ENCODE data around the gene ZNF785.
A peak's percentile ranks its signal among the peaks of the same experiment; 100 is the strongest.

The ZNF785 gene

DNA sequence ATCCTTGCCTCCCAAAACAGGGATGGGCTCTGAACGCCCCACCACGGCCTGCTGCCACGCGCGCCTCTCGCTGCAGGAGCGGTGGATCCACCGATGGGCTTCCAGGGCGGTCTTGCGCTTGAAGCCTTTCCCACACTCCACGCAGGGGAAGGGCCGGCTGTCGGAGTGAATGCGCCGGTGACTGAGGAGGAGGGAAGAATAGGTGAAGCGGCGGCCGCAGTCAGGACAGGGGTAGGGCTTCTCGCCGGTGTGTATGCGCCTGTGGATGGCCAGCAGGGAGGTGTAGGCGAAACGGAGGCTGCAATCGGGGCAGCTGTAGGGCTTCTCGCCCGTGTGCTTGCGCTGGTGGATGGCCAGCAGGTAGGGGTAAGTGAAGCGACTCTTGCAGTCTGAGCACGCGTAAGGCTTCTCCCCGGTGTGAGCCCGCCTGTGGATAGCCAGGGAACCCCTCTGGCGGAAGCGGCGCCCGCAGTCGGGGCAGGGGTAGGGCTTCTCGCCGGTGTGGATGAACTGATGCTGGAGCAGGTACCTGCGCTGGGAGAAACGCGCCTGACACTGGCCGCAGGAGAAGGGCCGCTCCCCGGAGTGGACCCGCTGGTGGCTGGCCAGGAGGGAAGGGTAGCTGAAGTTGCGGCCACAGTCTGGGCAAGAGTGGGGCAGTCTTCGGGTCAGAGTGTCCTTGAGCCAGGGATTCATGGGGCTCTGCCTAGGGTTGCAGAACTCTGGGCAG lies 2.7 kb downstream of the ZNF785 start:
- Mint-ChIP-seq H3K4me1 (ENCODE audit: low read depth) (peaks cover 38% of the 10 kb centered on the region), H3K9me3 (no peaks in the 10 kb centered on the region), H3K27ac (no peak overlapping the region), H3K4me3 (no peak overlapping the region), H3K27me3 (no peaks in the 10 kb centered on the region), H3K36me3 (ENCODE audit: low read depth) (peaks cover 78% of the 10 kb centered on the region)
- no peak for DNase-seq

DNA sequence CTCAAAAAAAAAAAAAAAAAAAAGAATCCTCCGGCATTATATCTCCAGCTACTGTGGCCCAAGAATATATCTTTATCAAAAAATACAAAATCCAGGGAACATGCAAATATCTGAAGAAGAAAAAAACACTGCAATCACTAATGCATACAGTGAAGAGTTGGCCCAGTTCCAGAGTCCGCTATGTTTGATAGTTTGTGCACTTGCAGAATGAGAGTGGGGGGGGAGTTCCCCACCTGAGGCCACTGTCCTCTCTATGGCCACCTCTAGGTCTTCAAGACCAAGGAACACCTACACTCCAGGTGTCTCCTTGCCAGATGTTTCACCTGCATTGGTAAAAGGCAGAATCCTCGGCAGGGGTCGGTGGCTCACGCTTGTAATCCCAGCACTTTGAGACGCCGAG lies 4.0 kb downstream of the ZNF785 start:
- Mint-ChIP-seq H3K27ac (no peak overlapping the region), H3K4me3 (no peak overlapping the region), H3K27me3 (no peaks in the 10 kb centered on the region), H3K4me1 (ENCODE audit: low read depth) (peaks cover 27% of the 10 kb centered on the region), H3K36me3 (ENCODE audit: low read depth) (peaks cover 69% of the 10 kb centered on the region), H3K9me3 (no peaks in the 10 kb centered on the region)
- DNase-seq, result no peak

DNA sequence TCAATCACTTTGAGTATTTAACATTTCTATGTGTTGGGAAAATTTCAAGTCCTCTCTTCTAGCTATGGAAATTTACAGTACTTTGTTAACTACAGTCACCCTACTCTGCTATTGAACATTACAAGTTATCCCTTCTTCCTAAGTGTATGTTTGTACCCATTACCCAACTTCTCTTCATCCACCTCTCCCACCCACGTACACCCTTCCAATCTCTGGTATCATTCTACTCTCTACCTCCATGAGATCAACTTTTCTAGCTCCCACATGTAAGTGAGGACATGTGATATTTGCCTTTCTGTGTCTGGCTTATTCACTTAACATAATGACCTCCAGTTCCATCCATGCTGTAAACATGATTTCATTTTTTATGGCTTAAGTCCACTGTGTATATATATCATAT lies 10.8 kb downstream of the ZNF785 start:
- H3K4me3 Mint-ChIP-seq, result no peak overlapping the region
- H3K27me3 Mint-ChIP-seq, result no peaks in the 10 kb centered on the region
- no peaks in the 10 kb centered on the region for H3K9me3 Mint-ChIP-seq
- H3K4me1 Mint-ChIP-seq (ENCODE audit: low read depth), result peaks cover 35% of the 10 kb centered on the region
- no peak overlapping the region for H3K27ac Mint-ChIP-seq
- peaks cover 30% of the 10 kb centered on the region for H3K36me3 Mint-ChIP-seq (ENCODE audit: low read depth)
- DNase-seq, result no peak

DNA sequence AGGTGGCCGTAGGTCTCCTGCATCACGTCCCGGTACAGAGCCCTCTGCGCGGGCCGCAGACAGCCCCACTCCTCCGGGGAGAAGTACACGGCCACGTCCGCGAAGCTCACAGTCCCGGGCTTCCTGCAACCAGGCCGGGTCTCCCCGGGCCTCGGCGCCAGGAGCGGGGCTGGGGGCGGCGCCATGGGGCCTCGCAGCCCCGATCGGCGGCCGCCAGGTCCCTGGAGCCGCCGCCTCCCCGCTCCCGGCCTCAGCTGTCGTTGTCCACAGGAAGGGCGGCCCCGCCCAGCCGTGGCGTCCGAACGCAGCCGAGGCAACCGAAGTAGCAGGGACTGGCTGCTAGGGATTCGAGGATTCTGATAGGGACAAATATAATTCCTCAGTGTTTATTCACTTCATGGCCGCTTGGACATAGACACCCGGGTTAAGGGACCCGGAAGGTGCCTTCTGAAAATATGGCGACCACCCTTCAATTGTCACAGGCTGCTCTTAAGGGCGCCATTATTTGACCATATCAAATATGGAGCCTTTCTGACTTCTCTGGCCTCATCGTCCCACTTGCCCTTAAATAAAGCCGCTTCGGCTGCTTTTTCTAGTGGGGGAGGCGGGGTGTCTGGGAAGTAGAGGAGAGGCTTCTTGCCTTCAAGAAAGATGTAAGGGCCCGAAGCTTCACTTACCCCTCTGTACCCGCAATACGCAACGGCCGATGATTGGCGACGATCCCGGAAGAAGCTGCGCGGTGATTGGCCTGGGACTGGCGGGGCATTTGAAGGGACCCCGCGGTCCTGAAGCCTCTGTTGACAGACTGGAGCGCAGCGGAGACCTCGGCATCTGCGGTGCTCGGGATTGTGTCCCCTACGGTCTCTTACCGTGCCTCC lies 13.8 kb downstream of the ZNF785 start, which contains the start of gene ZNF688:
Gene ZNF688 (minus strand): TSS at position 270 of the 878 bp plus-strand sequence. CDS start 85 bp downstream, at position 185.
- Mint-ChIP-seq H3K27me3 (no peaks in the 10 kb centered on the region), H3K9me3 (no peaks in the 10 kb centered on the region), H3K36me3 (ENCODE audit: low read depth) (peaks cover 9% of the 10 kb centered on the region), H3K27ac (peak within 1 kb of the TSS; percentile 91), H3K4me3 (peak within 1 kb of the TSS; percentile 89), H3K4me1 (ENCODE audit: low read depth) (peaks cover 63% of the 10 kb centered on the region)
- DNase-seq, result peak; percentile 91

DNA sequence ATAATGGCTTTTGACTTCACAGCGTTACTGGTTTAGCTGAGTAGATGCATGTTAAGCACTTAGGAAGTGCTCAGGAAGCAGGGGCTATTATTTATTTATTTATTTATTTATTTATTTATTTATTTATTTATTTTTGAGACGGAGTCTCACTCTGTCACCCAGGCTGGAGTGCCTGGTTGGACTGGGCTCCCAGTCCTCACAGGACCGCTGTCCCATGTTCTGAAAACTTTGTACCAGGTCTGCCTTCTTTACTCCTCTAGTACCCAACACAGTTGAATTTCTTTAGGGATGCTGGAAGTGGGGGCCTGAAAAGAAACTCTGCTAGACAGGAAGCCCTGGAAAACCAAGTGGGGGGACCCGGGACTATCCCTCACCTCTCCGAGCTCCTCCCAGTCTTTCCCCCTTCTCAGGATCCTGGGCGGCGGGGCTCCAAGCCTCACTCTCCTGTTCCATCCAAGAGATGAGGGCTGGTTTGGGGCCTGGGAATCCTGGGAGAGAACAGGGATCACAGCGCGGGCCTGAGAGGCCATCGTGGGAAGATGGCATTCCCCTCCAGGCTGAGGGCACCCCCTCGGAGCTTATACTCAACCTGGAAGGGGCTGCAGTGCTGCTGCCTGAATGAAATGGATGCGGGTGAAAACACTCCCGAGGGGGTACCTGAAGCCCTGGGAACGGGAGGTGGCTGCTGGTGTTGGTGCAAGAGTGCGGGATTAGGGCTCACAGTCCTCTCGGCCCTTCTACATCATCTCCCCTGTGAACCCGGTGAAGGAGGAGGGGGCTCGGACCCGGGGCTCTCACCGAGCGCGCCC lies 14.7 kb downstream of the ZNF785 start:
- H3K4me1 Mint-ChIP-seq (ENCODE audit: low read depth), result peaks cover 66% of the 10 kb centered on the region
- H3K27ac Mint-ChIP-seq, result peak overlapping the region; percentile 91
- H3K36me3 Mint-ChIP-seq (ENCODE audit: low read depth), result peaks cover 9% of the 10 kb centered on the region
- H3K4me3 Mint-ChIP-seq, result peak overlapping the region; percentile 89
- no peaks in the 10 kb centered on the region for H3K9me3 Mint-ChIP-seq
- H3K27me3 Mint-ChIP-seq, result no peaks in the 10 kb centered on the region
- no peak for DNase-seq

DNA sequence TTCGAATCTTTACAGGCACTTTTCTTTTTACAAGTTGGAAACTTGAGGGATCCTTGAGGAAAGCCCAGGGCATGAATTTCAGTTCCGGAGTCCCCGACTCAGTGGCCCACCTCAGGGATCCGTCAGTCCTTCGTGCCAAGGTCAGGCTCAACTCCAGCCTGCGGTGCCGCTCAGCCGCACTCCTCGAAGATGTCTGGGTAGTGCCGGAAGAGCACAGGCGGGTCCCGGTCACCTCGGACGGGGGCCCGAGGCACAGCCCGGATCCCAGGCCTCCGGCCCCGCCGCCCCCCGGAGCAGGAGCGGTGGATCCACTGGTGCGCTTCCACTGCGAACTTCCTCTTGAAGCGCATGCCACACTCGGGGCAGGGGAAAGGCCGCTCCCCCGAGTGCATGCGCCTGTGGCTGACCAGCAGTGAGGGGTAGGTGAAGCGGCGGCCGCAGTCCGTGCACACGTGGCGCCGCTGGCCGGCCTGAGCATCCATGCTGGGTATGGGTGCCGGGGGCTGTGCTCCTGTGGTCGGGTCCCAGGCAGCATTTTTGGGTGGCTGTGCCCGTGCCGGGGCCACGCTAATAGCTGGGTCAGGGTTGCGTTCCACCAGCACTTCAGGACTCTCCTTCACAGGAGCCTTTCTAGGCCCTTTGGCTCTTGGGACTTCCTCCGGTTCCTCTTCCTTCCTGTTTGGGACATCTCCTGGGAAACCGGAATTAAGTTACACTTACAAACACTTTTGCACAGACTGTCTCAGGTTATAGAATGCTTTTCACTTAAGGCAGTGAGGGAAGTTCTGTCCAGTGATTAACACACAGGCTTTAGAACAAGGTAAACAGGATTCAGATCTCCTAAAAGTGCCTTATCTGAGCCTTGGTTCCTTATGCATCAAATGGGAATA lies 15.5 kb downstream of the ZNF785 start:
- DNase-seq, result no peak
- Mint-ChIP-seq H3K27ac (peak overlapping the region; percentile 71), H3K36me3 (ENCODE audit: low read depth) (peaks cover 9% of the 10 kb centered on the region), H3K4me3 (peak overlapping the region; percentile 12), H3K27me3 (no peaks in the 10 kb centered on the region), H3K4me1 (ENCODE audit: low read depth) (peaks cover 58% of the 10 kb centered on the region), H3K9me3 (no peaks in the 10 kb centered on the region)

DNA sequence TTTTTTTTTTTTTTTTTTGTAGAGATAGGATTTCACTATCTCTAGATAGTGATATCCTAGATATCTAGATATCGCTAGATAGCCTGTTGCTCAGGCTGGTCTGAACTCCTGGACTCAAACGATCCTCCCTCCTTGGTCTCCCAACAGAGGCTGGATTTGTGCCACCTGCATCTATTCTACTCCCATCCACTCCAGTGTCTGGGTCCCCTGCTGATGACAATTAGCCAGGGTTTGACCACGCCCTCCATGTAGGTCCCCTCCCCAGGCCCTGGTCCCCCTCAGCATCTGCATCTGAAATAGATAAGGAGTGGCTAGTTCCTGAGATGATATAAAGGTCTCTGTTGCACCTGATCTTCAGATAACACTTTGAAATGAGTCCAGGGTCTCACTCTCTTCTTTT lies 16.2 kb downstream of the ZNF785 start:
- H3K4me1 Mint-ChIP-seq (ENCODE audit: low read depth), result peaks cover 53% of the 10 kb centered on the region
- no peaks in the 10 kb centered on the region for H3K9me3 Mint-ChIP-seq
- peak overlapping the region; percentile 99 for H3K27ac Mint-ChIP-seq
- no peaks in the 10 kb centered on the region for H3K27me3 Mint-ChIP-seq
- peaks cover 9% of the 10 kb centered on the region for H3K36me3 Mint-ChIP-seq (ENCODE audit: low read depth)
- H3K4me3 Mint-ChIP-seq, result no peak overlapping the region
- no peak for DNase-seq

DNA sequence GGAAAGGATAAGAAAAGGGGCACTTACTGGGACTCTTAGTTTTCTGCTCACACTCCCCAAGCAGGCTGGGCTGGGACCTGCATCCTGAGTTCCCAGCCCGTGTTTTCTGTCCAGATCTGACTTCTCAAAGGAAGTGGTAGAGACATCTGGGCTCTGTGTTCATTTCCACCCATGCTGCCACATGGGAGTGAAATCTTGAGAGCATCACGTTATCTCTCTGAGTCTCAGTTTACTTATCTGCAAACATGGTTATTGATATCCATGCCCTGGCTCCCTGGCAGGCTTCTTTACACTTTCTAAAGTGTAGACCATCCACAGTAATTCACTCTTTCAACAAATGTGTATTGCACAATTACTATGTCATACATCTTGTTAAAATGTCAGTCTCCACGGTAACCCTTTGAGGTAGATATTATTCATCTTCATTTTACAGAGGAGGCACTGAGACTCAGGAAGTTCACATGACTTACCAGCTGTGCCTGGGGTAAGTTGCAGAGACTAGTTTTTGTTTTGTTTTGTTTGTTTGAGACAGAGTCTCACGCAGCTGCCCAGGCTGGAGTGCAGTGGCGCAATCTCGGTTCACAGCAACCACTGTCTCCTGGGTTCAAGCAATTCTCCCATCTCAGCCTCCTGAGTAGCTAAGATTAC lies 17.4 kb downstream of the ZNF785 start:
- Mint-ChIP-seq H3K4me1 (ENCODE audit: low read depth) (peaks cover 49% of the 10 kb centered on the region), H3K27me3 (no peaks in the 10 kb centered on the region), H3K27ac (peak overlapping the region; percentile 99), H3K36me3 (ENCODE audit: low read depth) (peaks cover 9% of the 10 kb centered on the region), H3K9me3 (no peaks in the 10 kb centered on the region), H3K4me3 (peak overlapping the region; percentile 67)
- DNase-seq, result peak; percentile 53

DNA sequence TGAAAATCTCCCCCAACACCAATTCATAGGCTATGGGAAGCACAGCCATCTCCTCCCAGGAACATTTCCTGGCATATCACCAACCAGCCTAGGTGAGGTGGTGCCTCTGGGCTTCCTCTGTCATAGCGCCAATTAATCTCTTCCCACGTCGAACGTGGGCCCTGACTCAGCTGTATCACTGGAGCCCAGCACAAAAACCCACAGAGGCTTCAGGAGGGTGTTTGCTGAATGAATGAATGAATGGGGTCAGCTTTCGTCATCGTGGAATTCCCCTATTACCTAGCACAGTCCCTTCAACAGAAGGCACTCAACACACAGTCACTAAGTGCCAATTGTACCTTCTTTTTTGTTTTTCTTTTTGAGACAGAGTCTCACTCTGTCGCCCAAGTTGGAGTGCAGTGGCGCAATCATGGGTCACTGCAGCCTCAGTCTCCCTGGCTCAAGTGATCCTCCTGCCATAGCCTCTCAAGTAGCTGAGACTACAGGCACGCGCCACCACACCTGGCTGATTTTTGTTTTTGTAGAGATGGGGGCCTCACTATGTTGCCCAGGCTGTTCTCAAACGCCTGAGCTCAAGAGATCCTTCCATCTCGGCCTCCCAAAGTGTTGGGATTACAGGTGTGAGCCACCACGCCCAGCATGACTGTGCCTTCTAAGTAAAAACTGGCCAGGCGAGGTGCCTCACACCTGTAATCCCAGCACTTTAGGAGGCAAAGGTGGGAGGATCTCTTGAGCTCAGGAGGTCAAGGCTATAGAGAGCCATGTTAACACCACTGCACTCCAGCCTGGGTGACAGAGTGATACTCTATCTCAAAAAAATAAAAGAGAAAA lies 18.1 kb downstream of the ZNF785 start:
- Mint-ChIP-seq H3K4me1 (ENCODE audit: low read depth) (peaks cover 48% of the 10 kb centered on the region), H3K36me3 (ENCODE audit: low read depth) (peaks cover 9% of the 10 kb centered on the region), H3K9me3 (no peaks in the 10 kb centered on the region), H3K27ac (peak overlapping the region; percentile 99), H3K4me3 (peak overlapping the region; percentile 67), H3K27me3 (no peaks in the 10 kb centered on the region)
- DNase-seq, result peak; percentile 67

DNA sequence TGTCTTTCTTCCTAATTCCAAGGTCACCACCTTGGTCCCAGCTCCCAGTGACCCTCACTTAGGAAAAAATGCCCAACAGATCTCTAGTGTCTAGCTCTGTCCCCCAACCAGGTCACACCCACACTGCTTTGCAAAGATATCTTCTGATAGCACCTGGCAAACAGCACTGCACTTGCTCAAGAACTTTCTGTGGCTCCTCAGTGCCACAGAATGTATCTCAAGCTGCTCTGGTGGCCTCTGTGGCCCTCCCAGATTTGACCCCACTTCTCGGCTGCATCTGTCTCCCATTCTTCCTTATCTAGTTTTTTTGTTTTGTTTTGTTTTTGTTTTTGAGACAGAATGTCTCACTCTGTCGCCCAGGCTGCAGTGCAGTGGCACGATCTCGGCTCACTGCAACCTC lies 19.0 kb downstream of the ZNF785 start:
- peak overlapping the region; percentile 99 for H3K27ac Mint-ChIP-seq
- no peaks in the 10 kb centered on the region for H3K27me3 Mint-ChIP-seq
- H3K4me3 Mint-ChIP-seq, result no peak overlapping the region
- H3K4me1 Mint-ChIP-seq (ENCODE audit: low read depth), result peaks cover 47% of the 10 kb centered on the region
- peaks cover 4% of the 10 kb centered on the region for H3K36me3 Mint-ChIP-seq (ENCODE audit: low read depth)
- no peaks in the 10 kb centered on the region for H3K9me3 Mint-ChIP-seq
- no peak for DNase-seq

DNA sequence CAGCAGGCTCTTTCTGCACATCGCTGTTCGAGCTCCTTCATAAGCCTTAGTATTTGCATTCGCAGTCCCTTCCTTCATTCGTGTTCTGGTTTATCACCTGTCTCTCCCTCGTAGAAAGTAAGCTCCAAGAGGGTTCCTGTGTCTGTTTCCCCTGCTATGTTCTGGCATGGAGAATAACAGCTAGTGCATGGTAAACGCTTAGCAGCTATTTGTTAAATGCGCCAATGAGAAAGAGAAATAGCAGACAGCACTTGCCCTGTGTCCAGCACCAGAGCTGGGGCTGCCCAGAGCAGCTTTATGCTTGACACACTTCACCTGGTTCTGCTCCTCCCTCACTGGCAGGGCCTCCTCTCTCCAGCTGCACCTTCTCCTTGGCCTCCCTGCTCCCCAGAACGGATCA lies 19.5 kb downstream of the ZNF785 start:
- no peak overlapping the region for H3K4me3 Mint-ChIP-seq
- H3K4me1 Mint-ChIP-seq (ENCODE audit: low read depth), result peaks cover 49% of the 10 kb centered on the region
- DNase-seq, result no peak
- no peaks in the 10 kb centered on the region for H3K9me3 Mint-ChIP-seq
- H3K27ac Mint-ChIP-seq, result peak overlapping the region; percentile 99
- peaks cover under 1% of the 10 kb centered on the region for H3K36me3 Mint-ChIP-seq (ENCODE audit: low read depth)
- H3K27me3 Mint-ChIP-seq, result no peaks in the 10 kb centered on the region

DNA sequence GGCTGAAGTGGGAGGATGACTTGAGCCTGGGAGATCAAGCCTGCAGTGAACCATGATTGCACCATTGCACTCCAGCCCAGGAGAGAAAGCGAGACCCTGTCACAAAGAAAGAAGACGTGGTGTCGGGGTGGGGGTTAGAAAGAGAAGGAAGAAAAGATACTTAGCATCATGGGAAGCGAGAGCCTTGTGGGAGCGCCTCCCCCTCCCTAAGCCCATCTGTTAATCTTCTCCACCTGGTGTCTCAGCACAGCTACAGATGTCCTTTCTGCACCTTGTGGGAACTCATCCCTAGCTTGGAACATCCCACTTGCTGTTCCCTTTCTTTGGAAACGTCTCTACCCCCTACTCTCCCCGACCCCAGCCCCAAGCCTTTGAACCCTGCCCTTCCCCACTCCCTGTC lies 20.0 kb downstream of the ZNF785 start:
- no peaks in the 10 kb centered on the region for H3K36me3 Mint-ChIP-seq (ENCODE audit: low read depth)
- H3K27ac Mint-ChIP-seq, result peak overlapping the region; percentile 18
- no peak for DNase-seq
- no peak overlapping the region for H3K4me3 Mint-ChIP-seq
- H3K27me3 Mint-ChIP-seq, result no peaks in the 10 kb centered on the region
- H3K4me1 Mint-ChIP-seq (ENCODE audit: low read depth), result peaks cover 48% of the 10 kb centered on the region
- H3K9me3 Mint-ChIP-seq, result no peaks in the 10 kb centered on the region

DNA sequence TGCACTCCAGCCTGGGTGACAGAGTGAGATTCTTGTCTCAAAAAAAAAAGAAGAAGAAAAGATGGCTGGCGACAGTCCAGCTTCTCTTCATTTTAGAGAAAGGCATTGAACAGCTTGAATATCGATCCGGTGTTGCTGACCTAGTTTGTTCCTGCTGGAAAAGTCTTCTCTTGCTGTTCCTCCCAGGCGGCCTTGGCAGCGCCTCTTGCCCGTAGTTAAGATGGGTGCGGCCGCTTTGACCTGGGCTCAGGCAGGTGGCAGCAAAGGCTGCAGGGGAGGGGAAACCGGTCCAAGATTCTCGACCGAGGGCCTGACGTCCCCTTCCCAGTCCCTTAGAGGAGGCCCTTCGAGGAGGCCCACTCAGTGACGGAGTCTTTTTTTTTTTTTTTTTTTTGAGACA lies 23.5 kb downstream of the ZNF785 start:
- no peaks in the 10 kb centered on the region for H3K9me3 Mint-ChIP-seq
- peak overlapping the region; percentile 78 for H3K4me3 Mint-ChIP-seq
- H3K27me3 Mint-ChIP-seq, result no peaks in the 10 kb centered on the region
- DNase-seq, result no peak
- no peak overlapping the region for H3K27ac Mint-ChIP-seq
- H3K4me1 Mint-ChIP-seq (ENCODE audit: low read depth), result peaks cover 30% of the 10 kb centered on the region
- peaks cover 6% of the 10 kb centered on the region for H3K36me3 Mint-ChIP-seq (ENCODE audit: low read depth)

All from activated T-cell treated with anti-CD3 and anti-CD28 coated beads, Interleukin-2, amount 50 U/mL, for 24 hours (primary cell).